Stimulated activated CD8-positive, alpha-beta memory T cell treated with anti-CD3 and anti-CD28 coated beads, Interleukin-2, amount 100 ng/mL, for 48 hours (primary cell): ENCODE data around the gene MAP7D2.

Experiments
- DNase-seq, 2 donors: peaks; one replicate each; pipeline ENCODE4 v3.0.0-alpha.2; 2020; ENCODE audit warnings: low read depth in 2 of 2

The MAP7D2 gene

DNA sequence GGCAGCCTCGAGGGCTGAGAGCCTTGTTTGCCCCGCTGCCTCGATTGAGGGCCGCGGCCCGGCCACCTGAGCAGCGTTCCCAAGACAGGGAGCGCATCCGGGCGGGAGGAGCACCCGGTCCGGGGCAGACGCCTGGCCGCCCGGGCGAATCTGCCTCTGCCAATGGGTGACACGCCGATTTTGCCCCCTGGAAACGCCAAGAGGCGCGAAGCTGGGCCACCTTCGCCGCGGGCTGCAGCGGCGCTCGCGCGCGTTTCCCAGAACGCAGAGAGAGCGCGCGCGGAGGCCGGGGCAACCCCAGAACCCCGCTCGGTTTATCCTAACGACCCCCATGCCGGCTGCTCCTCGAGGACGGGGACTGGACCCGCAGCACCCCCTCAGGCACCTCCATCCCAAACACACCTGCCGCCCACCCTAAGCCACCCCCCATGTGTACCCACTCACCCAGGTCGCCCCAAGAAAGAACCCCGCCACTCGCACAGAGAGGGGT lies 575 bp downstream of the MAP7D2 start:
- no peak for DNase-seq

GRCh38 chrX:20112022-20112774 lies 4.5 kb downstream of the MAP7D2 start:
- no peak for DNase-seq

GRCh38 chrX:20111271-20111670 lies 5.4 kb downstream of the MAP7D2 start:
- DNase-seq, result no peak

DNA sequence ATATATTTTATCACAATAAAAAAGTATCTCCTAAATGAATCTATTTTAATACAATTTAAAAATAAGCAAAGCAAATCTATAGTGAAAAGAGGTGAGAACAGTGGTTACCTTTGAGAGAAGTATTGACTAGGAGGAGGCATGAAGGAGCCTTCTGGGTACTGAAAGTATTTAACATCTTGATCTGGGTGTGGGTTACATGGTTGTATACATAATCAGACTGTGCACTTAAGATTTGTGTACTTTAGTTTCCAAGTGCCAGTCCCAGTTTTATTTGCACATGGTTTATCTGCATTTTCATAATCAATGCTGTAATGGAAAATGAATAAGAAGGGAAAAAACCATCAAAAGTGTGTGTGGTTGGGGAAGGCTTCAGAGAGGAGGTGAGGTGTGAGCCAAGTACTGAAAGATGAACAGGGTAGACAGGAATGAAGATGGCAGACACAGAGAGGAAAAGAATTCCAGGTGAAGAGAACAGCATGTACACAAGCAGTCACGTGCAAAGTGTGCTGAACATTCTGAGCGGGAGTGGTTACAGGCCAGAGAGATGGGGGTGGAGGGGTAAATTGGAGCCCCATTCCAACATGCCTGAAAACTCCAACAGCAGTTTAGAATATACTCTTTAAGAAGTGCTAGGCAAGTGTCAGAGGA lies 14.6 kb downstream of the MAP7D2 start:
- no peak for DNase-seq

DNA sequence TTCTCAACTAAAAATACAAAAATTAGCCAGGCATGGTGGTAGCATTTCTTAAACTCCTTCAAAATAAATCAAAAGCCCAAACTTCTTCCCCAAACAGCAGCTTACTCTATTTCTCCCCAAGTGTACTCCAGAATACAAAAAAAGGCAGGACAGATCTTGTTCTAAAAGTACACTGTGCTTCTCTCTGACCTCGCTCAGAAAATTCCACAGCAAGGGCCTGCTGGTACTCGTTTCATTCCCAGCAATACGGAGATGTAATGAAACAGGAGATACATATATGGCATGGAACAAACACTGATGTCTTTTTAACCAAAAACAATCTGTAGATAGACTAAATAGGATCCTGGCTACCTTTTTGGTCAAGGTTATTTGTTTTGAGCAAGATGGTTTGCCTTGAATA lies 25.2 kb downstream of the MAP7D2 start:
- DNase-seq, result no peak

GRCh38 chrX:20089845-20090244 lies 26.9 kb downstream of the MAP7D2 start:
- no peak for DNase-seq

DNA sequence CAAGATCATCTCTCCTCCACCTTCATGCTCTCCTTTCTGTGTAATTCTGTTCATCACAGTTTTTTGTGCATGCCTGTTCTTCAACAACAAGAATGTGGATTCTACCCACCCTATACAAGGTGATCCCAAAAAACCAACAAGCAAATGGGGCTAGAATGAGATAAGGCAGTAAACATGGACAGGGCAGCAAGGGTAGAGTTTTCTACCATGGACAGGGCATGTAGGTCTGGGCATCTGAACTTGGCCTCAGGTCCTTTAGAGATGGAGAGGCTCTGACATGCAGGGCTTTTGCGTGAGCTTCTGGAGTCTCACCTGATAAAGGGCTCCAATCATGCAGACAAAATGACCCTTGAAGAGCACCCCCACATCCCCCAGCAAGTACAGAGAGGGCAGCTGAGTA lies 36.4 kb downstream of the MAP7D2 start:
- no peak for DNase-seq

GRCh38 chrX:20071511-20072079 lies 45.1 kb downstream of the MAP7D2 start:
- no peak for DNase-seq

DNA sequence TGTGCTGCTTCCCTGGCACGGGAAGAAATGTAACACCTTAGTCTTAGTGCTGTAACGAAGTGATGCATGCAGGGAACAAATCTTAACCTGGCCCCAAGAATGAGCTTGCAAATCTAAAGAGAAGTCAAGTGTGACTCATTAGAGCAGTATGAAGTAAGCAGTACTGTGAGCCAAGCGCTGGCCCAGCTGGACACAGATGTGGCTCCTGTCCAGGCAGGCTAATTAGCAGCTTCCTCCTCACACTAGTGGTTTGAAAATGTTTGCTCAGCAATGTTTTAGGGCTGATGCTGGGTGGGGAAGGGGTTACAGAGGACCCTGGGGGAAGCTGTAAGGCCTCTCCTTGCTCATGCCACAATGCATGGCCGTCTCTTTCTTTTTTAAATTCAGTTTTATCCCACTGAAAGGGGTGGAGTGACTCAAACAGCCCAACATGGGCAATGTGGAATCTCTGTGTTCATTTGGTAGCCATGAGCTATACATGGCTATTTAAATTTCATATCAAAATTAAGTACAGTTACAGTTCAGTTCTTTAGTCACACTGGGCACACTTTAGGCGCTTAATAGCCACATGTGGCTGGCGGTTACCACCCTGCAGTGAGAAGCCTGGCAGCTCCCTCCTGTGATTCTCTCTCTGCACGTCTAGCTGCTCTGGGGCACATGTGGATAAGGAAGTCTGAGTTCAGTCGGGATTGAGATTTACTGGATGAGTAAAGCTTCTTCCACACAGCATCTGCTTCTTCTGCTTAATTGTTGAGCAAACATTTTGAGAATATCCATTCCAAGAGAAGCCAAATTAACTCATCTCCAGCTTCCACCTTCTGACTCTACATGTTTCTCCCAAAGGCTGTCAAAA lies 48.8 kb downstream of the MAP7D2 start:
- DNase-seq, result no peak

- DNase-seq, result no peak
Observed at GRCh38 chrX:20066968-20067708, 49.6 kb downstream of the MAP7D2 start.

GRCh38 chrX:20063716-20064351 lies 52.9 kb downstream of the MAP7D2 start:
- no peak for DNase-seq

- no peak for DNase-seq
Observed at GRCh38 chrX:20063153-20063552, 53.6 kb downstream of the MAP7D2 start.

DNA sequence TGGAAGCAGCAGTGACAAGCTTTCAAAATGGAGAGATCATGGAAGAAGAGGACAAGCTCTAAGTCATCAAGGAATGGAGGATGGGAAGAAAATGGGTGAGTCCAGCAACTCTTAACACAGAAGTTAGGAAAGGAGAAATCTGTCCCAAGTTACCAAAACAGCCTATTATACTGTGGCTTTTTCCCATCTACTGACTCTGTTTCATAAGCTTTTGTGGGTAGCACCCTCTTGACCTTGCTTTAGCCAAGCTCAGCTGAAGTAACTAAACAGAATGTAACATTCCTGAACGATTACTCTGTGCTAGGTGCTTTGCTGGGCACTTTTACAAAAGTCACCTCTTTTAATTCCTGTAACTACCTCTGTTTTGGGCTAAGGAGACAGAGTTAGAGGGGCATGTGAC lies 54.9 kb downstream of the MAP7D2 start:
- no peak for DNase-seq

GRCh38 chrX:20060961-20061748 lies 55.6 kb downstream of the MAP7D2 start:
- no peak for DNase-seq

DNA sequence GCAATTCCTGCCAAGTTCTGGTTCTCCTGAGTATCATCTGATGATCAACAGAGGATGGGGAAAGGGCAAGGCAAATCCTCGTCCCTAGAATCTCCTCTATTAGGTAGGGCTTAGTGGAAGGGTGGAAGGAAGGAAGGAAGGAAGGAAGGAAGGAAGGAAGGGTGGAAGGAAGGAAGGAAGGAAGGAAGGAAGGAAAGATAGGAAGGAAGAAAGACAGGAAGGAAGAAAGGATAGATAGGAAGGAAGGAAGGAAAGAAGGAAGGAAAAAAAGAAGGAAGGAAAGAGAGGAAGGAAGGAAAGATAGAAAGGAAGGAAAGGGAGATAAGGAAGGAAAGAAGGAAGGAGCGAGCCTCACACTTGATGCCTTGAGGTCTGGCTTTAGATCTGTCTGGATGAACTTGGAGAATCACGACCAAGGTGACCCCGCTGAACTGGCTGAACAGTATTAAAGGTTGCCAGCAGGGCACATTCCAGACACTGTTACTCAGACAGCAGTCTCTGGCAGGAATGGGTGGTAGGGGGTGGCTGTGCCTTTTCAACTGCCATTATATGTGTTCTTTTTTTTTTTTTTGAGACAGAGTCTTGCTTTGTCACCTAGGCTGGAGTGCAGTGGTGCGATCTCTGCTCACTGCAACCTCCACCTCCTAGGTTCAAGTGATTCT lies 57.1 kb downstream of the MAP7D2 start:
- no peak for DNase-seq

DNA sequence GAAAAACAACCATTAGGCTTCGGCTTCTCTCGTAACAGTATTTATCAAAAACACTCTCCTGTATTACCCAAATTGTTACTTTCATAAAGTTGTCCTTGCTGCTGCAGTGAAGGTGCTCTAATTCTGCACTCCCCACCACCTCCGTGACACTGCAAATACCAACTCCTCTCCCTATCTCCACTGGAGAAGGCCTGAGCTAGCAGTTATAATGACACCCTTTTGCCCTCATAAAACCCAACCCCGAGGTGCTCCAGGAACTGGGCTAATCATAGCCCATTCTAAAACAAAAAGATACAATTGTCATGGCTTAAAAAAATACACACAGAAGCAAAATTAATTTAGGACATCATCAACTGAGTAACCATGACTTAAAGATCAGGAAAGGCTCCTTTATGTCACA lies 59.2 kb downstream of the MAP7D2 start:
- DNase-seq, result no peak

DNA sequence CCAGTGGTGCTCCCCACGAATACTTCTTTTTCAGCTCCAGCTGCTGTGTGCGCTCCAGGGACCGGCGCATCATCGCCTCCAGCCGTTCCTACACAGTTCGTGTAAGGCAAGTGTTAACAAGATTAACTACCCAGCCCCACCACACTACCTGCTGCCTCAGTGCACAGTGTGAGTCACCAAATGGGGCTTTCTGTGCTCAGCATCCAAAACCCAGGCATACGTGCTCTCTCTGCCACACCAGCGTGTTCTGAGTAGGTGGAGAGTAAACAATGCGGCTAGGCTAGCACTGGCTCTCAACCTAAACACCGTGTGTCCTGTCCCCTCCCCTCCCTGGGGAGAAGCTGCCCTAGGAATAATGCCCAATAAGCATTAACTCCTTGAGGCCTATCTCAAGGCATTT lies 60.0 kb downstream of the MAP7D2 start:
- no peak for DNase-seq

DNA sequence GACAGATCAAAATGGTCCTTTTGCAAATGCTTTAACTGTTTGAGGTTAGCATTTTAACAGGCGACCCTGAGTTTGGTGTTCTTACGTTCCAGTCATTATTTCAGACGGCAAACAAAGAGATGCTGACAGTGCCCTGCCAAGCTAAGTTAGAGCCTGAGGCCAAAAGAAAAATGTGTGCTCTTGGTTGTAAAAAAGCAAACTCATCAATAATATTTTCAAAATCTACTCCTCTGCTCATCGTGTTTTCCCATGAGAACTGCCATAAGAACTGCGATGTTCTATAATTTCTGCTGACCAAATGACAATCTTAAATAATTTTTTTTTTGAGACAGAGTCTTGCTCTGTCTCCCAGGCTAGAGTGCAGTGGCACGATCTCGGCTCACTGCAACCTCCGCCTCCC lies 63.2 kb downstream of the MAP7D2 start:
- no peak for DNase-seq

DNA sequence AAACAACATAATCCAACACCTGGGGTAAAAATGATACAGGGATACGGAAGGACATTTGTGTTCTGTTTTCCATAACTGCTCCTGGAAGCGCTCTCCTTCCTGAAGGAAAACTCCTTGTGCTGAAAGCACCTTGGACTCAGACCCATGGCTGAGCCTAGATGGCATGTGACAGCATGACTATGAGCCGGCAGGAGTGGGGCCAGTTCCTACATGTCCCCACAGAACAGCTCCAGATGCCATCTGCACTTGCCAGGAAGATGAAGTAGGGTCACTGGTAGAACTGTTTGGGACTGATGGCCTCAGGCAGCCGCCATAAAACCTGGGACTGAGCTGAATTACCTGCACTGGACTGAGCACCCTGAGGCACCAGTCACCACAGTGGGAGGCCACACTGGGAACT lies 69.8 kb downstream of the MAP7D2 start:
- no peak for DNase-seq

DNA sequence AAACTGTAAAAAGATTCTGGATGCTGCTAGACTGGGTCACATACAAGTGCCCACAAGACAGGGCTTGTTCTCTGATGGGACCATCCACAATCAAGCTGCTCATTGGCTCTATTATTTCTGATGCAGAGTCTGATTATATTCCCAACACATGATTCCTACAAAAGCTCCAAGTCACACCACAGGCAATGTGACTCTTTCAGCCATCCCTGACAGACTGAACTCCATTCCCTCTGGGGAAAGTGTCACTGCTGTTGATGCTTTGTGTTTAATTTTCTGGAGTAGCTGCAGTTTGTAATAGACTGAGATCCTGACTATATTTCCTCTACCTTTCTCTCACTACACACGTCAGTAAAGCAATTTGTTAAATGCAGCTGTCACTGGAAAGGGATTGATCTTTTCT lies 70.5 kb downstream of the MAP7D2 start:
- no peak for DNase-seq
